ENCODE results near the gene SYT5. TPM values are rescaled to one million over a fixed set of nuclear protein-coding genes. Genes with fewer than 3 reads are reported as not detected.

Gene SYT5
- total and polyA plus RNA-seq, 2 donors (not counting 1 experiment from before 2014, with no cell fraction given) = 0.27 to 0.94 TPM

- TF ChIP-seq CTCF (IDR thresholded peaks at IDR 0.05) = no peak
- CTCF ChIA-PET = no interaction called here
- no peak overlapping the region for H3K27ac ChIP-seq (ENCODE audit: low read length in 2 of 2)
- peaks cover 0 to 51% (median 12%) of the 10 kb centered on the region in 3 donors for H3K9me3 ChIP-seq (ENCODE audit: control extremely low read depth in 1 of 3, control insufficient read depth in 2 of 3, insufficient read depth in 1 of 3, low read length in 2 of 3)
- no peak overlapping the region for H3K4me3 Mint-ChIP-seq
- no peak overlapping the region for H3K4me2 ChIP-seq (replicated peaks; ENCODE audit: low read depth, low read length, poor library complexity, severe bottlenecking)
- 83% methylated on average over 2 of the region's 5 CpGs for whole genome bisulfite sequencing (ENCODE audit: insufficient coverage)
- peaks cover 23% of the 10 kb centered on the region for H3K4me1 Mint-ChIP-seq
- H3K9ac ChIP-seq (ENCODE audit: low read length) = no peak overlapping the region
- no peaks in the 10 kb centered on the region for H3K36me3 ChIP-seq (replicated peaks in 1 of 2; ENCODE audit: control extremely low read depth in 1 of 2, control insufficient read depth in 1 of 2, extremely low read depth in 1 of 2, insufficient read depth in 2 of 2, low read length in 1 of 2)
- no peak overlapping the region for H3K27ac Mint-ChIP-seq
- POLR2A ChIA-PET = interaction anchor here (0.6 kb wide), 1 partner anchor 25 kb away, joined by 4 read pairs; no protein-coding TSS in a partner anchor
- no peak overlapping the region for H2AFZ ChIP-seq (ENCODE audit: insufficient read depth, low read depth, low read length, poor library complexity, severe bottlenecking)
- H3K27me3 Mint-ChIP-seq = peaks cover 72% of the 10 kb centered on the region
- no peaks in the 10 kb centered on the region for H4K20me1 ChIP-seq (ENCODE audit: control insufficient read depth, insufficient read depth, low read length, poor library complexity, severe bottlenecking)
- H3K4me1 ChIP-seq (ENCODE audit: control insufficient read depth in 2 of 2, insufficient read depth in 2 of 2, low read length in 2 of 2) = peaks cover 27 to 40% of the 10 kb centered on the region in 2 donors
- no peak overlapping the region for H3K4me3 ChIP-seq (ENCODE audit: control extremely low read depth in 1 of 5, extremely low read depth in 1 of 5, insufficient read depth in 1 of 5, low read depth in 2 of 5, low read length in 4 of 5)
- H3K9me3 Mint-ChIP-seq (ENCODE audit: insufficient read depth) = peaks cover 4% of the 10 kb centered on the region
- H3K79me2 ChIP-seq (ENCODE audit: control insufficient read depth, insufficient read depth, low read length) = no peaks in the 10 kb centered on the region
- intact Hi-C loops (cut with micrococcal nuclease) = no loop called here
- H3K27me3 ChIP-seq (replicated peaks in 1 of 4; ENCODE audit: control extremely low read depth in 1 of 4, control insufficient read depth in 3 of 4, insufficient read depth in 4 of 4, low read length in 3 of 4) = peaks cover 0 to 85% (median 47%) of the 10 kb centered on the region in 4 experiments
- DNase-seq (no peak), ATAC-seq (ENCODE audit: low read depth) (no peak)
Measured at GRCh38 chr19:55171440-55171839, 8.6 kb downstream of the SYT5 start.

- peaks cover 22% of the 10 kb centered on the region for H3K4me1 Mint-ChIP-seq
- Histone ChIP-seq H2AFZ (ENCODE audit: insufficient read depth, low read depth, low read length, poor library complexity, severe bottlenecking) (no peak overlapping the region), H3K4me1 (ENCODE audit: control insufficient read depth in 2 of 2, insufficient read depth in 2 of 2, low read length in 2 of 2) (peaks cover 27 to 34% of the 10 kb centered on the region in 2 donors), H3K27ac (ENCODE audit: low read length in 2 of 2) (no peak overlapping the region), H3K9me3 (ENCODE audit: control extremely low read depth in 1 of 3, control insufficient read depth in 2 of 3, insufficient read depth in 1 of 3, low read length in 2 of 3) (peaks cover 0 to 41% (median 1%) of the 10 kb centered on the region in 3 donors), H3K27me3 (replicated peaks in 1 of 4; ENCODE audit: control extremely low read depth in 1 of 4, control insufficient read depth in 3 of 4, insufficient read depth in 4 of 4, low read length in 3 of 4) (peaks cover 0 to 76% (median 35%) of the 10 kb centered on the region in 4 experiments), H3K9ac (ENCODE audit: low read length) (no peak overlapping the region), H3K79me2 (ENCODE audit: control insufficient read depth, insufficient read depth, low read length) (no peaks in the 10 kb centered on the region), H3K4me2 (replicated peaks; ENCODE audit: low read depth, low read length, poor library complexity, severe bottlenecking) (no peak overlapping the region), H3K36me3 (replicated peaks in 1 of 2; ENCODE audit: control extremely low read depth in 1 of 2, control insufficient read depth in 1 of 2, extremely low read depth in 1 of 2, insufficient read depth in 2 of 2, low read length in 1 of 2) (no peaks in the 10 kb centered on the region), H4K20me1 (ENCODE audit: control insufficient read depth, insufficient read depth, low read length, poor library complexity, severe bottlenecking) (no peaks in the 10 kb centered on the region), H3K4me3 (ENCODE audit: control extremely low read depth in 1 of 5, extremely low read depth in 1 of 5, insufficient read depth in 1 of 5, low read depth in 2 of 5, low read length in 4 of 5) (no peak overlapping the region)
- no peak overlapping the region for H3K27ac Mint-ChIP-seq
- H3K9me3 Mint-ChIP-seq (ENCODE audit: insufficient read depth) = peaks cover 4% of the 10 kb centered on the region
- no peak for ATAC-seq (ENCODE audit: low read depth)
- POLR2A ChIA-PET = no interaction called here
- no peak overlapping the region for H3K4me3 Mint-ChIP-seq
- no peak for TF ChIP-seq CTCF (IDR thresholded peaks at IDR 0.05)
- TF ChIP-seq EZH2 (IDR thresholded peaks at IDR 0.05; ENCODE audit: borderline replicate concordance, insufficient read depth, low read depth, low read length, poor library complexity, severe bottlenecking) = no peak
- no peak for DNase-seq
- H3K27me3 Mint-ChIP-seq = peaks cover 68% of the 10 kb centered on the region
- intact Hi-C loops (cut with micrococcal nuclease) = no loop called here
- CTCF ChIA-PET = no interaction called here
- WGBS (ENCODE audit: insufficient coverage) = 65% methylated on average over 3 of the region's 4 CpGs
Measured at GRCh38 chr19:55169136-55169535, 11.0 kb downstream of the SYT5 start.

Data from B cell (primary cell).